Fibroblast of villous mesenchyme (primary cell): ENCODE results near the gene CACNA1S. TPM values are rescaled to one million over a fixed set of nuclear protein-coding genes. Genes with fewer than 3 reads are reported as not detected.

ENCODE experiments used
- DNase-seq: peaks from one replicate; pipeline ENCODE4 v3.0.0-alpha.2; 2010; ENCODE audit warnings: low read depth
- H3K4me3 ChIP-seq: 2 replicates; pipeline ENCODE4 v1.5.1; 2011; ENCODE audit warnings: low read depth, mild to moderate bottlenecking, low read length
- CTCF ChIP-seq: IDR thresholded peaks from 2 replicates; pipeline ENCODE4 v1.5.1; 2012; ENCODE audit warnings: low read depth, mild to moderate bottlenecking, low read length; ENCODE audit not compliant: insufficient read depth
- total RNA-seq: library from RNA; depleted of rRNA; stranded (reverse); fragments of >200 nt; gene quantifications from 2 replicates; pipeline ENCODE4 v1.2.3, GENCODE V29; 2012

Gene CACNA1S
- total RNA-seq, 1 donor, result not detected

DNA sequence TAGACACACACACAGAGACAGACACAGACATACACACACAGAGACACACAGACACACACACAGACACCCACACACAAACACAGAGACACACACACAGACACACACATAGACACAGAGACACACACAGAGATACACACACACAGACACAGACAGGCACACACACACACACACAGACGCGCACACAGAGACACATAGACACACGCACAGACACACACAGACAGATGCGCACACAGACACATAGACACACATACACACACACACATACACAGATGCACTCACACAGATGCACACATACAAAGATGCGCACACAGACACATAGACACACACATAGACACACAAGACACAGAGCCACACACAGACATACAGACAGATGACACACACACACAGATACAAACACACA, 104.7 kb downstream of the CACNA1S start:
- no peak for TF ChIP-seq CTCF
- no peak for DNase-seq
- no peak overlapping the region for H3K4me3 ChIP-seq

DNA sequence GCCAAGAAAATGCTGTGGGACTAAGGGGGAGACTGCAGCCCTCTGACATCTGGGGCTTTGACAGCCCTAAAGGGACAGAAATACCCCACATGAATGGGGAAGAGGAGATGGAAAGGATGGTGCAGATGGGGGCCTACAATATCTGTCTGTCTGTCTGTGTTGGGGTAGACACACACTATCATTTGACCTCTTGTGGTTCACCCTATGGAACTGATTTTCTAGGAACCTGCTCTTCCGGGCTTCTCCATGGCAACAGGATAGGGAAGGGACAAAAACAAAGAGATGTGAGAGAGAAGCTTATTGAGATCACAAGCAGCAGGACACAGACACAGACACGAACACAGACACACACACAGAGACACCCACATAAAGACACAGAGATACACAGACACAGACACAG, 105.8 kb downstream of the CACNA1S start:
- no peak for DNase-seq
- TF ChIP-seq CTCF, result no peak
- H3K4me3 ChIP-seq, result no peak overlapping the region

- no peak for DNase-seq
- H3K4me3 ChIP-seq, result no peak overlapping the region
- TF ChIP-seq CTCF, result no peak
Measured at GRCh38 chr1:201004732-201005131, 107.5 kb downstream of the CACNA1S start.

DNA sequence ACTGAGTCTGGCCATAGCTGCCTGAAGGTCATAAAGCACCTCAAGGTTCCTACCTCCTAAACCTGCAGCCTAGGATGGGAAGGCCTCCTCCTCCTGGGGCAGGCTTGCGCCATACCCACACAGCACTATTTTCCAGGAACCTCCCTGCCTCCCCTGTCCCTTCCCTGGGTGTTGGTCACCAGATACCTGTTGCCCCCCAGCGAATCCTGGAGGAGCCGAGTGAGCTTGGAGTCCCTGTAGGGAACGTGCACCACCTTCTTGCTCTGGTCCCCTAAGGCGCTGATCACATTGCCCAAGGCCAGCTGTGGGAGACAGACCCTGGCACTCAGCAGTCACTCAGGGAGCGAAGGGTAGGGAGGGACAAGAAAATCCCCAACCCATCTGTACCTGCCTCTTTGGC, 108.1 kb downstream of the CACNA1S start:
- H3K4me3 ChIP-seq, result no peak overlapping the region
- DNase-seq, result no peak
- no peak for TF ChIP-seq CTCF

GRCh38 chr1:201002510-201002909, 109.7 kb downstream of the CACNA1S start:
- TF ChIP-seq CTCF, result no peak
- no peak for DNase-seq
- no peak overlapping the region for H3K4me3 ChIP-seq

DNA sequence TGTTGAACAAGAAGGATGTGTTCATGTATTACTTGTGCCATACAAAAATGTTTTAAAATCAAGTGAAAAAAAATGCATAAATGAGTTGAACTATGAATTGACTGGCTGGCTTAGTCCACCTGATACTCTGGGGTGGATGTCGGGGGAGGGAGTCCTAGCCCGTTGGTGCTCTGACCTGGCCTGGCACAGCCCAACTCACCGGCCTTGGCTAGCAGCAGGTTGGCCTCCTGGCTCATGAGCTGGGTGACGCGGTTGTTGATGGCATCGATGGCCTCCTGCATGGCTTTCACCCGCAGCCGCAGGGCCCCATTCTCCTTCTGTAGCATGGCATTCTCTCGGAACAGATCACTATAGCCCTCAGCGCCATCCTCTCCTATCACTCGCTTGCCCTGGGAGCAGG, 110.3 kb downstream of the CACNA1S start:
- no peak for TF ChIP-seq CTCF
- H3K4me3 ChIP-seq, result no peak overlapping the region

DNA sequence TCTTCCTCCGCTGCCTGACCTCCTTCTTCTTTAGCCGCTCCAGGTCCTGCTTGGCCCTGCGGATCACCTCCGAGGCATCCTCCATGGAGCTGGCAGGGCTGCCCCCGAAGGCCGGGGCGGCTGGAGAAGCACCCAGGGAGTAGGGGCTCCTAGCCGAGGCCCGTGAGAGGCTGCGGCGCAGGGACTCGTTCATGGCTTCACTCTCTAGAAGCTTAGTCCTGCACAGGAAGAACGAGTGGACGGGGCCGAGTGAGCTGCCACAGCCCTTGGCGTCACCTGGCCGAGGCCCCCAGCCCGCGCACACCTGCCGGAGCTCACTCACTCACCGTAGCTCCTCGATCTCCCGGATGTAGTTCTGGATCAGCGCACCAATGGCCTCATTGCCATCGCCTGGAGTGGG, 111.8 kb downstream of the CACNA1S start:
- H3K4me3 ChIP-seq, result no peak overlapping the region
- TF ChIP-seq CTCF, result no peak

More for the DNA sequence above, 110.3 kb downstream of the CACNA1S start:
- no peak for DNase-seq

More for the DNA sequence above, 111.8 kb downstream of the CACNA1S start:
- no peak for DNase-seq
